Right lobe of liver (tissue), 4 donors: ENCODE results near the gene C16orf92.

Source experiments
- POLR2A ChIP-seq: fragments of 450-650 bp; IDR thresholded peaks from one replicate; pipeline ENCODE4 v1.6.1; 2017; ENCODE audit warnings: antibody characterized with exemption, mild to moderate bottlenecking
- TF ChIP-seq, protein P1 (sequence below), 4 donors: fragments of 200-600 bp in 3 of 4; fragments of 450-650 bp in 1 of 4; IDR thresholded peaks; one replicate each; pipeline versions ENCODE4 v1.5.1 to v1.8.0; 2016 to 2022; ENCODE audit warnings: antibody characterized with exemption in 4 of 4, mild to moderate bottlenecking in 2 of 4
- donor health status: DM: no; HTN: no; CAD: no.
- donor health status: DM: no; HTN: no; CAD: no.
- donor health status: DM: no; HTN: yes; CAD: no.

DNA sequence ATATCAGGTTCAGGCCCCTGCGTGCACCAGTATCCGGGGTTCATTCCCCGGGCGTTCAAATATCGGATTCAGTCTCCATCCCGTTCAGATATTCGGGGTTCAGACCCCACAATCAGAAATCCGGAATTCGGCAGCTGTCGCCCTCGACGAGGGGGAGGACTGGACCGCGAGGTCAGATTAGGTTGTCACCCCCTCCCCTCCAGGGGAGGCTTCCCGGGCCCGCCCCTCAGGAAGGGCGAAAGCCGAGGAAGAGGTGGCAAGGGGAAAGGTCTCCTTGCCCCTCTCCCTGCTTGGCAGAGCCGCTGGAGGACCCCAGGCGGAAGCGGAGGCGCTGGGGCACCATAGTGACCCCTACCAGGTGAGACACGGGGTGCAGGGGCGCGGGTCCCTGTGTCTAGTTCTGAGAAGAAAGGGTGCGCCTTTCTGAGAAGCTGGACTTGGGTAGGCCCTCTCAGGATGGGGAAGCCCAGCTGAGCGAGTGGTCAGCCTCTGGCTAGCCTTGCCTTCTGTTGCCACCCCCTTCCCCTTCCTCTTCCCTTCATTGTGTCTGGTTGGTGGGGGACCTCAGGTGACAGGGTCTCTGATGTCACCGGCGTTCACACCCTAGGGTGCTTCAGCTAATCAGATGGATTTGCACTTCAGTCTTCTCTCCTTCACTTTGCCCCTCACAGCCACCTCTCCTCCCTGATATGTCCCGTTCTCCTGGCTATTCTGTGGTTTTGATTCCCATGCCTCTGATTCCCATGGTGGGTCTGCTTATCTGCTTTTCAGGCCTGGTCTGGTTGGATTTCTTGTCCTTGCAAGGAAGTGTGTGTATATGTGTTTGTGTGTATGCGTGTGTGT is 48.5 kb upstream of the C16orf92 start:
- TF ChIP-seq, protein P1, sequence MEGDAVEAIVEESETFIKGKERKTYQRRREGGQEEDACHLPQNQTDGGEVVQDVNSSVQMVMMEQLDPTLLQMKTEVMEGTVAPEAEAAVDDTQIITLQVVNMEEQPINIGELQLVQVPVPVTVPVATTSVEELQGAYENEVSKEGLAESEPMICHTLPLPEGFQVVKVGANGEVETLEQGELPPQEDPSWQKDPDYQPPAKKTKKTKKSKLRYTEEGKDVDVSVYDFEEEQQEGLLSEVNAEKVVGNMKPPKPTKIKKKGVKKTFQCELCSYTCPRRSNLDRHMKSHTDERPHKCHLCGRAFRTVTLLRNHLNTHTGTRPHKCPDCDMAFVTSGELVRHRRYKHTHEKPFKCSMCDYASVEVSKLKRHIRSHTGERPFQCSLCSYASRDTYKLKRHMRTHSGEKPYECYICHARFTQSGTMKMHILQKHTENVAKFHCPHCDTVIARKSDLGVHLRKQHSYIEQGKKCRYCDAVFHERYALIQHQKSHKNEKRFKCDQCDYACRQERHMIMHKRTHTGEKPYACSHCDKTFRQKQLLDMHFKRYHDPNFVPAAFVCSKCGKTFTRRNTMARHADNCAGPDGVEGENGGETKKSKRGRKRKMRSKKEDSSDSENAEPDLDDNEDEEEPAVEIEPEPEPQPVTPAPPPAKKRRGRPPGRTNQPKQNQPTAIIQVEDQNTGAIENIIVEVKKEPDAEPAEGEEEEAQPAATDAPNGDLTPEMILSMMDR (IDR thresholded peaks at IDR 0.05), result no peak
- no peak for TF ChIP-seq POLR2A
